ENCODE measurements around the gene CDC14A. TPM values are rescaled to one million over a fixed set of nuclear protein-coding genes. Genes with fewer than 3 reads are reported as not detected.

The CDC14A gene
- total RNA-seq, 1 experiment from 2014 or later = 6.6 TPM

DNA sequence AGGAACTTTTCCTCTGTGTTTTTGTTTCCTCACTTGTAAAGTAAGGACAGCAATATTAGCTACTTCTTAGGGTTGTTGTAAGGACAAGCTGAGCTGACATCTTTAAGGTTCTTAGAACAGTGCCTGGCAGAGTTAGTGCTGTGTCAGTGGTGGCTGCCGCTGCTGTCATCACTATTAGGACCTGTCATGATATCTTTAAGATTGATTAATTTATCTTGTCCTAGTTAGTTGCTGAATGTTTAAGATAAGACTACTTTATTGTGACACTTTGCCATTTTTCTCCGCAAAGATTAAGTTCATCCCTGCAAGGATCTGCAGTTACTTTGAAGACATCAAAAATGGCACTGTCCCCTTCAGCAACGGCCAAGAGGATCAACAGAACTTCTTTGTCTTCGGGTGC lies 145.5 kb downstream of the CDC14A start:
- no peak overlapping the region for H3K27ac ChIP-seq (ENCODE audit: low read length)
- DNase-seq (ENCODE audit: low read depth, low spot score) (no peak), ATAC-seq (no peak)
- ChIA-PET CTCF (no interaction called here), POLR2A (no interaction called here)
- H3K4me1 ChIP-seq (ENCODE audit: control insufficient read depth, insufficient read depth, low read length) = no peaks in the 10 kb centered on the region
- no peaks in the 10 kb centered on the region for H3K36me3 ChIP-seq (ENCODE audit: control insufficient read depth, insufficient read depth, low read length)
- no peak overlapping the region for H3K4me3 ChIP-seq (ENCODE audit: low read depth in 2 of 2, low read length in 2 of 2)
- intact Hi-C loops (cut with micrococcal nuclease; ENCODE audit: unreplicated experiment) = no loop called here
- BruUV-seq (replicated peaks) = no TSS peak
- no peaks in the 10 kb centered on the region for H3K9me3 ChIP-seq (ENCODE audit: control insufficient read depth, insufficient read depth, low read depth, low read length)
- no peaks in the 10 kb centered on the region for H3K27me3 ChIP-seq (ENCODE audit: control insufficient read depth, insufficient read depth, low read length)
- TF ChIP-seq SIN3A (IDR thresholded peaks at IDR 0.05; ENCODE audit: borderline replicate concordance, insufficient read depth, low read depth, low read length) (no peak), POLR2AphosphoS5 (IDR thresholded peaks at IDR 0.05; ENCODE audit: low read depth, low read length) (no peak)
- in situ Hi-C loops (cut with HindIII; ENCODE audit: low pct_unique_long_range_greater_than_20kb, low sequenced_read_pairs) = no loop called here

DNA sequence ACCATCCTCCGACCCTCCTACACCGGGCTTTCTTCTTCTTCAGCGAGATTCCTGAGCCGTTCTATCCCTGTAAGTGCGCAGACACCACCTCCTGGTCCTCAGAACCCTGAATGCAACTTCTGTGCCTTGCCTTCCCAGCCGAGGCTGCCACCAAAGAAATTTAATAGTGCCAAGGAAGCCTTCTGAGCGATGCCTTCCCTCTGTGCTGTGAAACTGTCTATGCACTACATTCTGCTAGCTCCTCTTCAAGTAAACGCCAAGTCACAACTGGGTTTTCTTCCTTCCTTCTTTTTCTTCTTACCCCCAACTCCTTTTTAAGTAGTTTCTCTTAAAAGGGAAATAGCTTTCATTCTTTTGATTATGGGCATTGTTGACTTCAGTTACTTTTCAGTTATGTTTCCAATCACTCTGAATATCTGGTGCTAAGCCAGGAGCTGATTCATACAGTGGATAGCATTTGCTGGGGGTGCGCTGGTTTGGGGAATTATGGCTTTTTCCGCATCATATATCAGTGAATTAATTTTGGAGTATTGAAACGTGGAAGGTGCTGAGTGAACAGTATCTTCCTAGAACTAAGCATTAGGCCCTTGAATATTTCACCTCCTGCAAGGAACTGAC lies 147.0 kb downstream of the CDC14A start:
- Histone ChIP-seq H3K4me3 (ENCODE audit: low read depth in 2 of 2, low read length in 2 of 2) (no peak overlapping the region), H3K36me3 (ENCODE audit: control insufficient read depth, insufficient read depth, low read length) (no peaks in the 10 kb centered on the region), H3K27ac (ENCODE audit: low read length) (no peak overlapping the region), H3K4me1 (ENCODE audit: control insufficient read depth, insufficient read depth, low read length) (no peaks in the 10 kb centered on the region), H3K27me3 (ENCODE audit: control insufficient read depth, insufficient read depth, low read length) (no peaks in the 10 kb centered on the region), H3K9me3 (ENCODE audit: control insufficient read depth, insufficient read depth, low read depth, low read length) (no peaks in the 10 kb centered on the region)
- DNase-seq (ENCODE audit: low read depth, low spot score) (no peak), ATAC-seq (no peak)
- in situ Hi-C loops (cut with HindIII; ENCODE audit: low pct_unique_long_range_greater_than_20kb, low sequenced_read_pairs) (no loop called here), intact Hi-C loops (cut with micrococcal nuclease; ENCODE audit: unreplicated experiment) (no loop called here)
- CTCF ChIA-PET = no interaction called here
- POLR2A ChIA-PET = no interaction called here
- TF ChIP-seq, protein P1, sequence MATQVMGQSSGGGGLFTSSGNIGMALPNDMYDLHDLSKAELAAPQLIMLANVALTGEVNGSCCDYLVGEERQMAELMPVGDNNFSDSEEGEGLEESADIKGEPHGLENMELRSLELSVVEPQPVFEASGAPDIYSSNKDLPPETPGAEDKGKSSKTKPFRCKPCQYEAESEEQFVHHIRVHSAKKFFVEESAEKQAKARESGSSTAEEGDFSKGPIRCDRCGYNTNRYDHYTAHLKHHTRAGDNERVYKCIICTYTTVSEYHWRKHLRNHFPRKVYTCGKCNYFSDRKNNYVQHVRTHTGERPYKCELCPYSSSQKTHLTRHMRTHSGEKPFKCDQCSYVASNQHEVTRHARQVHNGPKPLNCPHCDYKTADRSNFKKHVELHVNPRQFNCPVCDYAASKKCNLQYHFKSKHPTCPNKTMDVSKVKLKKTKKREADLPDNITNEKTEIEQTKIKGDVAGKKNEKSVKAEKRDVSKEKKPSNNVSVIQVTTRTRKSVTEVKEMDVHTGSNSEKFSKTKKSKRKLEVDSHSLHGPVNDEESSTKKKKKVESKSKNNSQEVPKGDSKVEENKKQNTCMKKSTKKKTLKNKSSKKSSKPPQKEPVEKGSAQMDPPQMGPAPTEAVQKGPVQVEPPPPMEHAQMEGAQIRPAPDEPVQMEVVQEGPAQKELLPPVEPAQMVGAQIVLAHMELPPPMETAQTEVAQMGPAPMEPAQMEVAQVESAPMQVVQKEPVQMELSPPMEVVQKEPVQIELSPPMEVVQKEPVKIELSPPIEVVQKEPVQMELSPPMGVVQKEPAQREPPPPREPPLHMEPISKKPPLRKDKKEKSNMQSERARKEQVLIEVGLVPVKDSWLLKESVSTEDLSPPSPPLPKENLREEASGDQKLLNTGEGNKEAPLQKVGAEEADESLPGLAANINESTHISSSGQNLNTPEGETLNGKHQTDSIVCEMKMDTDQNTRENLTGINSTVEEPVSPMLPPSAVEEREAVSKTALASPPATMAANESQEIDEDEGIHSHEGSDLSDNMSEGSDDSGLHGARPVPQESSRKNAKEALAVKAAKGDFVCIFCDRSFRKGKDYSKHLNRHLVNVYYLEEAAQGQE (IDR thresholded peaks at IDR 0.05; ENCODE audit: insufficient read depth in 1 of 2, low read depth in 2 of 2, low read length in 1 of 2) = no peak
- TF ChIP-seq POLR2AphosphoS5 (IDR thresholded peaks at IDR 0.05; ENCODE audit: low read depth, low read length) (no peak), SIN3A (IDR thresholded peaks at IDR 0.05; ENCODE audit: borderline replicate concordance, insufficient read depth, low read depth, low read length) (no peak), TCF7L2 (IDR thresholded peaks at IDR 0.05; ENCODE audit: low read depth, low read length) (no peak)
- TF ChIP-seq, protein P2, sequence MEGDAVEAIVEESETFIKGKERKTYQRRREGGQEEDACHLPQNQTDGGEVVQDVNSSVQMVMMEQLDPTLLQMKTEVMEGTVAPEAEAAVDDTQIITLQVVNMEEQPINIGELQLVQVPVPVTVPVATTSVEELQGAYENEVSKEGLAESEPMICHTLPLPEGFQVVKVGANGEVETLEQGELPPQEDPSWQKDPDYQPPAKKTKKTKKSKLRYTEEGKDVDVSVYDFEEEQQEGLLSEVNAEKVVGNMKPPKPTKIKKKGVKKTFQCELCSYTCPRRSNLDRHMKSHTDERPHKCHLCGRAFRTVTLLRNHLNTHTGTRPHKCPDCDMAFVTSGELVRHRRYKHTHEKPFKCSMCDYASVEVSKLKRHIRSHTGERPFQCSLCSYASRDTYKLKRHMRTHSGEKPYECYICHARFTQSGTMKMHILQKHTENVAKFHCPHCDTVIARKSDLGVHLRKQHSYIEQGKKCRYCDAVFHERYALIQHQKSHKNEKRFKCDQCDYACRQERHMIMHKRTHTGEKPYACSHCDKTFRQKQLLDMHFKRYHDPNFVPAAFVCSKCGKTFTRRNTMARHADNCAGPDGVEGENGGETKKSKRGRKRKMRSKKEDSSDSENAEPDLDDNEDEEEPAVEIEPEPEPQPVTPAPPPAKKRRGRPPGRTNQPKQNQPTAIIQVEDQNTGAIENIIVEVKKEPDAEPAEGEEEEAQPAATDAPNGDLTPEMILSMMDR (IDR thresholded peaks at IDR 0.05) = no peak
- no TSS peak for BruUV-seq (replicated peaks)

DNA sequence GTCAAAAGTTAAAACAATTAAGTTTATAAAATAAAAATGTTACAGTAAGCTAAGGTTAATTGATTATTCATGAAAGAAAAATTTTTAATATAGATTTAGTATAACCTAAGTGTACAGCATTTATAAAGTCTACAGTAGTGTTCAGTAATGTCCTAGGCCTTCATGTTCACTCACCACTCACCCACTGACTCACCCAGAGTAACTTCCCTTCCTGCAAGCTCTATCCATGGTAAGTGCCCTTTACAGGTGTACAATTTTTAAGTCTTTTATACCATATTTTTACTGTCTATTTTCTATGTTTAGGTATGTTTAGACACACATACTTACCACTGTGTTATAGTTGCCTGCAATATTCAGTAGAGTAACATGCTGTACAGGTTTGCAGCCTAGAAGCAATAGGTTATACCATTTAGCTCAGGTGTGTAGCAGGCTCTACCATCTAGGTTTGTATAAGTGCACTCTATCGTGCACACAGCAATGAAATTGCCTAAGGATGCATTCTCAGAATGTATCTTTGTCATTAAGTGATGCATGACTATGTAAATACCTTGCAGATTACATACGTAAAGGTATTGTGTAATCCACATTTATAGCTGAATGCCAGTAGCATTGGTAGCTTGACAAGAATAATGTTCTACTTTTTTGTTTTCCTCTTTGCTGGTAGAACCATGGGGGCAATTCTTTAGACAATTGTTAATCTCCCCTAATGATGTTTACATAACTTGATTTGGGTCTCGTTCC lies 149.9 kb downstream of the CDC14A start:
- Histone ChIP-seq H3K4me1 (ENCODE audit: control insufficient read depth, insufficient read depth, low read length) (no peaks in the 10 kb centered on the region), H3K9me3 (ENCODE audit: control insufficient read depth, insufficient read depth, low read depth, low read length) (no peaks in the 10 kb centered on the region), H3K27me3 (ENCODE audit: control insufficient read depth, insufficient read depth, low read length) (no peaks in the 10 kb centered on the region), H3K27ac (ENCODE audit: low read length) (no peak overlapping the region), H3K4me3 (ENCODE audit: low read depth in 2 of 2, low read length in 2 of 2) (no peak overlapping the region), H3K36me3 (ENCODE audit: control insufficient read depth, insufficient read depth, low read length) (no peaks in the 10 kb centered on the region)
- intact Hi-C loops (cut with micrococcal nuclease; ENCODE audit: unreplicated experiment) = no loop called here
- POLR2A ChIA-PET = no interaction called here
- CTCF ChIA-PET = no interaction called here
- TF ChIP-seq POLR2AphosphoS5 (IDR thresholded peaks at IDR 0.05; ENCODE audit: low read depth, low read length) (no peak), SIN3A (IDR thresholded peaks at IDR 0.05; ENCODE audit: borderline replicate concordance, insufficient read depth, low read depth, low read length) (no peak), TCF7L2 (IDR thresholded peaks at IDR 0.05; ENCODE audit: low read depth, low read length) (no peak)
- TF ChIP-seq, protein P2 (IDR thresholded peaks at IDR 0.05) = no peak
- TF ChIP-seq, protein P1 (IDR thresholded peaks at IDR 0.05; ENCODE audit: insufficient read depth in 1 of 2, low read depth in 2 of 2, low read length in 1 of 2) = no peak
- ATAC-seq (no peak), DNase-seq (ENCODE audit: low read depth, low spot score) (no peak)
- BruUV-seq (replicated peaks) = no TSS peak
- in situ Hi-C loops (cut with HindIII; ENCODE audit: low pct_unique_long_range_greater_than_20kb, low sequenced_read_pairs) = no loop called here
